PC-3 (cell line): Measurements from ENCODE around the gene CCDC91. TPM values are rescaled to one million over a fixed set of nuclear protein-coding genes. Genes with fewer than 3 reads are reported as not detected.

ENCODE experiments used
- ATAC-seq: fragments of 200-7000 bp; cut with Tn5 transposase; 2 replicates; pipeline ENCODE4 v1.9.1; 2020; ENCODE audit warnings: mild to moderate bottlenecking, moderate library complexity
- BruUV-seq: library from RNA; stranded (reverse); fragments of 400-500 nt; replicated peaks from 2 replicates; lab custom pipeline; 2021; lab: Mats Ljungman, UMichigan
- CTCF ChIA-PET: fragments of 300-600 bp; sonication (Branson Sonifier 250); formaldehyde crosslinking; loops from one replicate; lab custom pipeline; 2022; ENCODE audit warnings: antibody characterized with exemption; lab: Charles Lee
- POLR2A ChIA-PET: fragments of 300-600 bp; sonication (Branson Sonifier 250); formaldehyde crosslinking; loops from one replicate; lab custom pipeline; 2022; ENCODE audit warnings: antibody characterized with exemption; ENCODE audit not compliant: unreplicated experiment; lab: Charles Lee
- DNase-seq: peaks from one replicate; pipeline ENCODE4 v3.0.0-alpha.2; 2015
- H2AFZ ChIP-seq: fragments of 300-600 bp; sonication (generic); 2 replicates; pipeline ENCODE4 v1.6.0; 2016; ENCODE audit warnings: antibody characterized with exemption, low read length
- H3F3A ChIP-seq: fragments of 300-600 bp; sonication (generic); one replicate; pipeline ENCODE4 v1.6.0; 2017; ENCODE audit warnings: antibody characterized with exemption, low read length, control low read depth, mild to moderate bottlenecking; ENCODE audit not compliant: unreplicated experiment
- H3K27ac ChIP-seq: fragments of 300-600 bp; sonication (generic); 2 replicates; pipeline ENCODE4 v1.5.1; 2016; ENCODE audit warnings: mild to moderate bottlenecking, low read length
- H3K27me3 ChIP-seq: fragments of 300-600 bp; sonication (generic); 2 replicates; pipeline ENCODE4 v1.6.1; 2016; ENCODE audit warnings: low read length, mixed read lengths
- H3K36me3 ChIP-seq: fragments of 300-600 bp; sonication (generic); 2 replicates; pipeline ENCODE4 v1.6.1; 2016; ENCODE audit warnings: low read depth, mixed run types, low read length, mixed read lengths
- H3K4me1 ChIP-seq: fragments of 300-600 bp; sonication (generic); 2 replicates; pipeline ENCODE4 v1.5.1; 2016; ENCODE audit warnings: low read length; ENCODE audit not compliant: insufficient read depth
- H3K4me2 ChIP-seq: fragments of 300-600 bp; sonication (generic); 2 replicates; pipeline ENCODE4 v1.6.0; 2016; ENCODE audit warnings: low read length
- H3K4me3 ChIP-seq: fragments of 300-600 bp; sonication (generic); 2 replicates; pipeline ENCODE4 v1.5.1; 2016; ENCODE audit warnings: mild to moderate bottlenecking, low read length, mixed read lengths
- H3K79me2 ChIP-seq: fragments of 300-600 bp; sonication (generic); 2 replicates; pipeline ENCODE4 v1.6.1; 2017; ENCODE audit warnings: low read length, mixed read lengths
- H3K9ac ChIP-seq: fragments of 300-600 bp; sonication (generic); 2 replicates; pipeline ENCODE4 v1.6.0; 2016; ENCODE audit warnings: mild to moderate bottlenecking, low read length
- H3K9me2 ChIP-seq: fragments of 300-600 bp; sonication (generic); replicated peaks from 2 replicates; pipeline ENCODE4 v1.6.1; 2016; ENCODE audit warnings: mixed run types, low read length, mixed read lengths
- H3K9me3 ChIP-seq: fragments of 300-600 bp; sonication (generic); 2 replicates; pipeline ENCODE4 v1.6.1; 2016; ENCODE audit warnings: low read length, mixed read lengths
- H4K20me1 ChIP-seq: fragments of 300-600 bp; sonication (generic); 2 replicates; pipeline ENCODE4 v1.6.1; 2016; ENCODE audit warnings: low read length, mixed read lengths
- CTCF ChIP-seq: fragments of 300-600 bp; sonication (generic); conservative IDR thresholded peaks from 2 replicates; pipeline ENCODE4 v1.5.1; 2017; ENCODE audit warnings: antibody characterized with exemption, low read depth, mild to moderate bottlenecking, low read length
- EZH2 ChIP-seq: fragments of 300-600 bp; sonication (generic); IDR thresholded peaks from one replicate; pipeline ENCODE4 v1.6.1; 2017; ENCODE audit warnings: antibody characterized with exemption, mild to moderate bottlenecking, low read length; ENCODE audit not compliant: unreplicated experiment
- EZH2phosphoT487 ChIP-seq: fragments of 300-600 bp; sonication (generic); IDR thresholded peaks from 2 replicates; pipeline ENCODE4 v1.6.1; 2018; ENCODE audit warnings: mild to moderate bottlenecking, antibody characterized with exemption, low read length, borderline replicate concordance
- intact Hi-C: fragments of 100-400 bp; cut with micrococcal nuclease; formaldehyde crosslinking; loops from 2 replicates; pipeline ENCODE4 v1.9.0; 2023
- total RNA-seq: library from RNA; depleted of rRNA; stranded (reverse); fragments of >200 nt; gene quantifications from 2 replicates; pipeline ENCODE4 v1.2.3, GENCODE V29; 2014

The CCDC91 gene
- total RNA-seq, 1 experiment from 2014 or later: 15.7 TPM

- Histone ChIP-seq H3K79me2 (no peaks in the 10 kb centered on the region), H3K4me1 (peaks cover 6% of the 10 kb centered on the region; the same call in 1 of the 2 replicates), H4K20me1 (no peaks in the 10 kb centered on the region), H3K9me2 (no peaks in the 10 kb centered on the region), H3K36me3 (no peaks in the 10 kb centered on the region), H2AFZ (no peak overlapping the region), H3F3A (no peaks in the 10 kb centered on the region), H3K27ac (no peak overlapping the region), H3K4me2 (no peak overlapping the region), H3K27me3 (no peaks in the 10 kb centered on the region), H3K9ac (no peak overlapping the region), H3K9me3 (no peaks in the 10 kb centered on the region), H3K4me3 (no peak overlapping the region)
- no TSS peak for BruUV-seq
- intact Hi-C loops: loop anchor here (10.0 kb wide), 2 partner anchors 330 to 790 kb away; no protein-coding TSS in a partner anchor
- ChIA-PET POLR2A (no interaction called here), CTCF (no interaction called here)
- DNase-seq (no peak), ATAC-seq (no peak)
- TF ChIP-seq EZH2phosphoT487: no peak
- no peak for TF ChIP-seq CTCF
- no peak for TF ChIP-seq EZH2
Observed at GRCh38 chr12:28175098-28175589, 15.1 kb upstream of the CCDC91 start.

GRCh38 chr12:28176295-28176694, 14.0 kb upstream of the CCDC91 start:
- intact Hi-C loops: loop anchor here (10.0 kb wide), 2 partner anchors 331 to 789 kb away; no protein-coding TSS in a partner anchor
- no peak for ATAC-seq
- TF ChIP-seq EZH2phosphoT487 (no peak), CTCF (no peak), EZH2 (no peak)
- no peaks in the 10 kb centered on the region for H3K27me3 ChIP-seq
- no peaks in the 10 kb centered on the region for H3F3A ChIP-seq
- no peaks in the 10 kb centered on the region for H3K9me2 ChIP-seq
- no peaks in the 10 kb centered on the region for H3K36me3 ChIP-seq
- ChIA-PET POLR2A (no interaction called here), CTCF (no interaction called here)
- H3K9ac ChIP-seq: no peak overlapping the region
- no peak overlapping the region for H3K27ac ChIP-seq
- DNase-seq: no peak
- H2AFZ ChIP-seq: no peak overlapping the region
- no peaks in the 10 kb centered on the region for H4K20me1 ChIP-seq
- H3K4me3 ChIP-seq: no peak overlapping the region
- H3K4me2 ChIP-seq: no peak overlapping the region
- peaks cover 6% of the 10 kb centered on the region; the same call in 1 of the 2 replicates for H3K4me1 ChIP-seq
- BruUV-seq: no TSS peak
- no peaks in the 10 kb centered on the region for H3K9me3 ChIP-seq
- no peaks in the 10 kb centered on the region for H3K79me2 ChIP-seq

GRCh38 chr12:28177461-28177860, 12.8 kb upstream of the CCDC91 start:
- DNase-seq (peak; percentile 64), ATAC-seq (peak; percentile 71)
- Histone ChIP-seq H3K9ac (no peak overlapping the region), H3K79me2 (no peaks in the 10 kb centered on the region), H3K4me3 (no peak overlapping the region), H3K9me2 (no peaks in the 10 kb centered on the region), H3K9me3 (no peaks in the 10 kb centered on the region), H3K27me3 (no peaks in the 10 kb centered on the region), H4K20me1 (no peaks in the 10 kb centered on the region), H3K36me3 (no peaks in the 10 kb centered on the region), H3F3A (no peaks in the 10 kb centered on the region), H2AFZ (no peak overlapping the region), H3K27ac (peak overlapping the region; percentile 39), H3K4me1 (peaks cover 6% of the 10 kb centered on the region; the same call in 1 of the 2 replicates), H3K4me2 (0 out of 2 replicates have a peak overlapping the region, but pooled peaks have one; percentile 2)
- ChIA-PET CTCF (no interaction called here), POLR2A (no interaction called here)
- BruUV-seq: no TSS peak
- TF ChIP-seq EZH2 (no peak), EZH2phosphoT487 (no peak), CTCF (no peak)
- intact Hi-C loops: loop anchor here (10.0 kb wide), 2 partner anchors 333 to 787 kb away; no protein-coding TSS in a partner anchor
